Gastroesophageal sphincter (tissue), 3 donors: Measurements from ENCODE around the gene CCNL1.

Experiments used
- CTCF ChIP-seq, 4 experiments: fragments of 200-600 bp in 2 of 4; fragments of 450-650 bp in 2 of 4; sonication (generic) in 1 of 4; IDR thresholded peaks; one replicate each; pipeline ENCODE4 v1.5.1; 2017 to 2019; ENCODE audit warnings: antibody characterized with exemption in 4 of 4, mild to moderate bottlenecking in 2 of 4, moderate library complexity in 2 of 4
- EP300 ChIP-seq: sonication (generic); formaldehyde crosslinking; IDR thresholded peaks from one replicate; pipeline ENCODE4 v1.6.1; 2017; ENCODE audit warnings: antibody characterized with exemption, mild to moderate bottlenecking

GRCh38 chr3:157098121-157098822 is 61.7 kb downstream of the CCNL1 start:
- TF ChIP-seq CTCF (IDR thresholded peaks at IDR 0.05) (no peak), EP300 (no peak)
